GM12875 (cell line): ENCODE data around the gene MEI4.
"Not testable (repeated sequence)": the region's sequence is repeated elsewhere in the genome, so short reads cannot be mapped to it uniquely, and the experiment has no call there.

Source experiments
- H3K4me3 ChIP-seq: one replicate; pipeline ENCODE4 v1.5.1; 2011; ENCODE audit warnings: low read depth, low read length, control low read depth
- CTCF ChIP-seq: IDR thresholded peaks from 2 replicates; pipeline ENCODE4 v1.5.1; 2011; ENCODE audit warnings: low read depth, mild to moderate bottlenecking, control low read depth, inconsistent platforms, low read length, moderate library complexity, borderline replicate concordance; ENCODE audit not compliant: insufficient read depth

The MEI4 gene

GRCh38 chr6:77716311-77716710, 63.5 kb downstream of the MEI4 start:
- no peak for TF ChIP-seq CTCF
- no peak overlapping the region for H3K4me3 ChIP-seq

GRCh38 chr6:77736010-77736409, 83.2 kb downstream of the MEI4 start:
- H3K4me3 ChIP-seq, result not testable (repeated sequence)

GRCh38 chr6:77740380-77740779, 87.5 kb downstream of the MEI4 start:
- no peak; the same call in 1 of the 2 replicates for TF ChIP-seq CTCF
- H3K4me3 ChIP-seq, result no peak overlapping the region

- not testable (repeated sequence) for H3K4me3 ChIP-seq
Observed at GRCh38 chr6:77752156-77752555, 99.3 kb downstream of the MEI4 start.

GRCh38 chr6:77762386-77762785, 109.5 kb downstream of the MEI4 start:
- TF ChIP-seq CTCF, result no peak
- no peak overlapping the region for H3K4me3 ChIP-seq

GRCh38 chr6:77763124-77763523, 110.3 kb downstream of the MEI4 start:
- H3K4me3 ChIP-seq, result no peak overlapping the region
- no peak for TF ChIP-seq CTCF

GRCh38 chr6:77764364-77764763, 111.5 kb downstream of the MEI4 start:
- no peak for TF ChIP-seq CTCF

GRCh38 chr6:77773157-77773822, 120.5 kb downstream of the MEI4 start:
- no peak overlapping the region for H3K4me3 ChIP-seq
- TF ChIP-seq CTCF, result no peak

More at GRCh38 chr6:77764364-77764763, 111.5 kb downstream of the MEI4 start:
- H3K4me3 ChIP-seq, result no peak overlapping the region
